Erythroblast (primary cell): Measurements from ENCODE around the gene PML.

ENCODE experiments used
- GATA1 ChIP-seq: IDR thresholded peaks from 2 replicates; pipeline ENCODE4 v1.6.1; 2011; ENCODE audit warnings: low read depth, mild to moderate bottlenecking, control low read depth, low read length, moderate library complexity
- POLR2A ChIP-seq: IDR thresholded peaks from 2 replicates; pipeline ENCODE4 v1.6.1; 2011; ENCODE audit warnings: mild to moderate bottlenecking, low read length

- no peak for TF ChIP-seq POLR2A
- TF ChIP-seq GATA1: no peak
These were observed 47.6 kb upstream of the PML start for GRCh38 chr15:73946795-73947370.
